ENCODE measurements around the gene GALNT14.

The GALNT14 gene

GRCh38 chr2:30971231-30972025 lies 166.8 kb downstream of the GALNT14 start:
- no peak for DNase-seq

- DNase-seq, result no peak
Measured at GRCh38 chr2:30968660-30969397, 169.4 kb downstream of the GALNT14 start.

- no peak for DNase-seq
Measured at GRCh38 chr2:30966786-30967185, 171.5 kb downstream of the GALNT14 start.

- DNase-seq, result no peak
Measured at GRCh38 chr2:30965022-30965531, 173.2 kb downstream of the GALNT14 start.

- no peak for DNase-seq
Measured at GRCh38 chr2:30964334-30965005, 173.8 kb downstream of the GALNT14 start.

- no peak for DNase-seq
Measured at GRCh38 chr2:30963184-30963583, 175.1 kb downstream of the GALNT14 start.

- DNase-seq, result no peak
Measured at GRCh38 chr2:30960213-30960612, 178.0 kb downstream of the GALNT14 start.

GRCh38 chr2:30959653-30960052 lies 178.6 kb downstream of the GALNT14 start:
- DNase-seq, result no peak

GRCh38 chr2:30958918-30959265 lies 179.3 kb downstream of the GALNT14 start:
- DNase-seq, result no peak

- DNase-seq, result no peak
Measured at GRCh38 chr2:30958193-30958917, 179.9 kb downstream of the GALNT14 start.

GRCh38 chr2:30957591-30957990 lies 180.6 kb downstream of the GALNT14 start:
- DNase-seq, result no peak

- DNase-seq, result no peak
Measured at GRCh38 chr2:30956995-30957394, 181.2 kb downstream of the GALNT14 start.

GRCh38 chr2:30955516-30956132 lies 182.6 kb downstream of the GALNT14 start:
- no peak for DNase-seq

GRCh38 chr2:30950339-30950738 lies 187.9 kb downstream of the GALNT14 start:
- no peak for DNase-seq

GRCh38 chr2:30949435-30949834 lies 188.8 kb downstream of the GALNT14 start:
- no peak for DNase-seq

GRCh38 chr2:30948857-30949256 lies 189.4 kb downstream of the GALNT14 start:
- no peak for DNase-seq

- no peak for DNase-seq
Measured at GRCh38 chr2:30948130-30948529, 190.1 kb downstream of the GALNT14 start.

GRCh38 chr2:30947686-30948085 lies 190.6 kb downstream of the GALNT14 start:
- DNase-seq, result no peak

- no peak for DNase-seq
Measured at GRCh38 chr2:30942419-30942818, 195.8 kb downstream of the GALNT14 start.

GRCh38 chr2:30940839-30941238 lies 197.4 kb downstream of the GALNT14 start:
- DNase-seq, result no peak

GRCh38 chr2:30939364-30939763 lies 198.9 kb downstream of the GALNT14 start:
- DNase-seq, result no peak

- no peak for DNase-seq
Measured at GRCh38 chr2:30938196-30938595, 200.0 kb downstream of the GALNT14 start.

All from stimulated activated CD4-positive, alpha-beta T cell treated with anti-CD3 and anti-CD28 coated beads, Interleukin-12 subunit alpha, Interleukin-12 subunit beta, amount 100 ng/mL, for 4 hours (primary cell).